HG02938 (cell line): ENCODE data around the gene RIOK2.

Experiments
- ATAC-seq: cut with Tn5 transposase; IDR thresholded peaks from one replicate; pipeline ENCODE4 v1.9.1; 2021; ENCODE audit warnings: mild to moderate bottlenecking, moderate library complexity; ENCODE audit not compliant: unreplicated experiment

Gene RIOK2

GRCh38 chr5:97127727-97128126, 55.3 kb downstream of the RIOK2 start:
- ATAC-seq: no peak

- ATAC-seq: no peak
These were observed 57.8 kb downstream of the RIOK2 start for GRCh38 chr5:97125125-97125683.

GRCh38 chr5:97124335-97124734, 58.7 kb downstream of the RIOK2 start:
- no peak for ATAC-seq

- no peak for ATAC-seq
These were observed 61.2 kb downstream of the RIOK2 start for GRCh38 chr5:97121848-97122247.

- ATAC-seq: no peak
These were observed 62.9 kb downstream of the RIOK2 start for GRCh38 chr5:97120195-97120594.

- no peak for ATAC-seq
These were observed 64.0 kb downstream of the RIOK2 start for GRCh38 chr5:97119007-97119390.

- ATAC-seq: no peak
These were observed 64.6 kb downstream of the RIOK2 start for GRCh38 chr5:97118261-97119006.

GRCh38 chr5:97115932-97116331, 67.1 kb downstream of the RIOK2 start:
- no peak for ATAC-seq

GRCh38 chr5:97112230-97112629, 70.8 kb downstream of the RIOK2 start:
- no peak for ATAC-seq

GRCh38 chr5:97111616-97112015, 71.4 kb downstream of the RIOK2 start:
- no peak for ATAC-seq

GRCh38 chr5:97111004-97111403, 72.0 kb downstream of the RIOK2 start:
- no peak for ATAC-seq
